GM19455 (cell line): Measurements from ENCODE around the gene SND1.
A peak's percentile ranks its signal among the peaks of the same experiment; 100 is the strongest.

Experiments
- ATAC-seq: cut with Tn5 transposase; IDR thresholded peaks from one replicate; pipeline ENCODE4 v1.9.1; 2021; ENCODE audit not compliant: unreplicated experiment

SND1 gene

DNA sequence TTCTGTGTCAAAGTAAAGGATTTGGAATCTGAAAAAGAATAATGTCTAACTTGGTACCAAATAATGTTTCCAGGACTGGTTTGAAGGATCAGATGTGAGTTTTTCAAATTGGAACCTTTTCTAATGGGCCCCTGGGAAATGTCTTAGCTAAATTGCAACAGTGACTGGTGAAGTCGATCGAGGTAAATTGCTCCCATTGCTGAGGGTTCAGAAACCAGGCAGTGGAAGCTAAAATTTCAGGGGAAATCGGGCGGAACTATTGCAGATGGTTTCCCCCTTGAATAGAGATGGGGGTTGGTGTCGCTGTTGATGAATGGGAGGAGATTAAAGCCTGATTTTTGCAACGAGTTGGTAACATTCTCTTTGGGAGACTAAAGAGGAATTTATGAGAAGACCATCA lies 112.7 kb downstream of the SND1 start:
- no peak for ATAC-seq

DNA sequence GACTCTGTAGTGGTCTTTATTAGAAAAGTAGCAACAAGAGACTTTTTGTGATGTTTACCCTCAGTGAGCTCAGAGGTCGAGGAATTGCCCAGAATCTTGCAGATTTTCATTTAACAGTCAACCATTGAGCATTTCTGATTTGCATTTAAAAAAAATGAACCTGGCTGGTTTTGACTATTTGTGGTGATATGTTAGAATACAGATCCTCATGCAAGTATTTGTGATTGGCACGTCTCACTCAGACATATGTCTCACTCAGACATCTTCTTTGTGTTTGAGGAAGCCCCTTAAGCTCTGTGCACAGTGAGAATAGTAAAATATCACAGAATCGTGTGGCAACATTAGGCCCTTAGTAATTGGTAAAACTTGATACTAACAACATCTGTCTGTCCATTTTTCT lies 113.2 kb downstream of the SND1 start:
- ATAC-seq = no peak

DNA sequence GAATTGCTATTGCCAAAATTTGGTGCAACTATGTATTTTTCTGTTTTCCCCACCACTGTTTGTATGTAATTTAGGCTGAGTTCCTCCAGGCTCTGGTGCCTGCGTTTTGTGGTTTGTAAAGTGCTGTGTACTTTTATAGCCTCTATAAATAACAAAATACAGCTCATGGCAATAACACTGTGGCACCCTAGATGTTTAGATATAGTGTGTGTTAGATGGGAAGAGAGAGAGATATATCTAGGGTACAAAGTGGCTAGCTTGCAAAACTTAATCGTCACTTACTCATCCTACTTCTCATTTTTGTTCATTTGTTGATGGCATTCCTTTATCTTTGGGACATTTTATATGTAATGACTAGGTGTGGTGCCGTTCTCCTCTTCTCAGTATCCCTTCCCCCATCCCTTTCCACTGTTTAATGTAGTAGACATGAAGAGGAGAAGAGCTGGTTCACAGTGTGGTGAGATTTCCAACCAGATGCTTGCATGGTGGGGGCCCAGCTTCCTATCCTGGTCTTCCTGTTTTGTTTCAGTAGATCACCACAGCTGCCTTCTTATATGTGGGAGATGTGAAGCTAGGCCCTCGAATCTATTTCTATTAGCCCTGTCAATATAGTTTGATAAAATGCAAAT lies 115.0 kb downstream of the SND1 start:
- no peak for ATAC-seq

DNA sequence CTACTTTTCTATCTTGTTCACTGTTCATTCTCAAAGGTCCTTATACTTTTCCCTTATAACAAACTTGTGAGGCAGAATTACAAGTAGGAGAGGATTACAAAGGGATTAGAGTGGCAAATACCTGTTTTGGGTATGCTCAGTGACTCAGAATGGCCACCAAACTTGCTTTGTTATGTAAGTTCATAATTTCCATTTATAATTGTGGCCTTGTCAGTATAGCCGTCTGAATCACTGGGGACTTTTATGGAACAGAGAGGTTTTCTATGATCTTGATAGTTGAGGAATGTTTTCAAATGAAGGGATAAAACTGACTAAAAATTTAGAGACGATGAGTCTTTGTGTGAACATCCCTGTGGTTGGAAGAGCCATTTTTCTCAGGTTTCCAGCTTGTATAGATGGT lies 116.2 kb downstream of the SND1 start:
- ATAC-seq = no peak

DNA sequence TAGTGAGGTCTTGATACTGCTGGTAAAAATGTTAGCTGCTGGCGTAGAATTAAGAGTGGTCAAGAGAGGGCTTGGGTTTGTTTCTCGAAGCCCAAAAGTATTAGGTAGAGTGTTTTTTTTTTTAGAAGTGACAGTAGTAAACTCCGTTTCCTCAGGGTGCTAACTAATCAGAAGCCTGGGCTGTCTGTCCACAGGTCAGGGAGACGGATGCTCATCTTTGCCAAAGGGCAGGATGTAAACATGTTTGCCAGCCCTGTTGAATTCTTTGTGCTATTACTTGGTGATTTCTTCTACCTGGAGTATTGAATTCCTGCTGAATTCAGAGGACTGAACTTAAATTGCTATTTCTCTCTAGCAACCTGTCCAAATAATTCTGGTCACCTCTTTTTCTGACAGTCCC lies 117.1 kb downstream of the SND1 start:
- no peak for ATAC-seq

DNA sequence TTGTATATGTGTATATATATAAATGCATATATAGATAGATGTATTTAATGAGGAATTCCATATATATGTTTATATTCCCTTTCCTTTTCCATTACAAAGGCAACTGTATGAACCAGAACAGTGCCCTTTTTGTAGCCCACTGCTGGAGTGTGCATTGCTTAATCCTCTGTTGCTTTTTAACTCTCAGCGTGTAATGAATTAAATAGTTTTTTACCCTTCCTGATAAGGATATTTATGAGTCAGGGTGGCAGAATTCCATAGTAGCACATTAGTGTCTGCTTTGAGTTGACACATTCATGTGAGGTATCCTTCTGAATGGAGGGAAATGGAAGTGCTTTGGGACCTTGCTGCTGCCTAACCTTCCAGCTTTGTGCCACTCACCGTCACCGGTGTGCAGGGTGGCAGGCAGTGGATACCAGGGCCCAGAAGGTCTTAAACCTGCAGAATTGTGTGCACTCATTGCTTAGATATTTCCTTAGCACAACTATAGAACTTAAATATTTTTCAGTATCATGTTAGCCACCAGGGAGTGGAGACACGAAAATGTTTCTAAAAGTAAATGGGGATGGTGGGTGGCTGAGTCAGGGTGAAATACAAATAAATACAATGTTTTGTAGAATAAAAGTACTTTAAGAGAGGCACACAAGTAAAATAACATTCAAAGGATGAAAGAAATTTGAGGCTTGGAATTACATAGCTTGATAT lies 117.9 kb downstream of the SND1 start:
- no peak for ATAC-seq

DNA sequence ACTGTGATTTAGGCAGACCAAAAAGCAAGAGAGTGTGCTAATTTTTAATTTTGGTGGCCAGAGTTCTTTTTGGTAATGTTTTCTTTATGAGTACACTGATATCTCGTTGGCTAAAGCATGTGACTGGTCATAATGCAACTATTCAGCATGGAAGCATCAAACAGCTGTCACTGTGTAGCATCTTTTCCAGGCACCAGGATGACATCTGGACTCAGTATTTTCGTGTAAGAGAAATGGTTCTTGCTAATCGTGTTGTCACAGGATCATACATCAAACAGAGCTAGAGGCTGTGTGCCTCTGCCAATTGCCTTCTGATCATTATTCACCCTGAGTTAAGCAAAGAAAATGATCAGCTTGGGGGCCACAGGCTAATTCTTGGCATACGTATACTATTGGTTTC lies 118.9 kb downstream of the SND1 start:
- no peak for ATAC-seq

DNA sequence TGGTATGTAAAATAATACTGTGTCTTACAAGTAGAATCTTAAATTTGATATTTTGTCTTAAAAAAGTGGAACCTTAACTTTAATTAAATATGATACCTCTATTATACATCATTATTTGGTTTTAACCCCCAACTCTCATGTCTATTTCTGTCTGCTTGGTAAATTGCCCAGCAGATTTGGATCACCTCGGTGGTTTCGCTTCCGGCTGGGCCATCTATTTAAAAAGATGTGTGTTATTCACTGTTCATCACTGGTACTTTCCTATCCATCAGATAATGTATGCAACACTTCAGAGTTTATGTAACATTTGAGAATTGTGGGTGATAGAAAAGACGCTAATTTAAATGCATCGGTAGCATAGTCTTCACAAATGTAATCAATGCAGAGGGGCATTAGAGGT lies 119.7 kb downstream of the SND1 start:
- ATAC-seq = peak; percentile 67

DNA sequence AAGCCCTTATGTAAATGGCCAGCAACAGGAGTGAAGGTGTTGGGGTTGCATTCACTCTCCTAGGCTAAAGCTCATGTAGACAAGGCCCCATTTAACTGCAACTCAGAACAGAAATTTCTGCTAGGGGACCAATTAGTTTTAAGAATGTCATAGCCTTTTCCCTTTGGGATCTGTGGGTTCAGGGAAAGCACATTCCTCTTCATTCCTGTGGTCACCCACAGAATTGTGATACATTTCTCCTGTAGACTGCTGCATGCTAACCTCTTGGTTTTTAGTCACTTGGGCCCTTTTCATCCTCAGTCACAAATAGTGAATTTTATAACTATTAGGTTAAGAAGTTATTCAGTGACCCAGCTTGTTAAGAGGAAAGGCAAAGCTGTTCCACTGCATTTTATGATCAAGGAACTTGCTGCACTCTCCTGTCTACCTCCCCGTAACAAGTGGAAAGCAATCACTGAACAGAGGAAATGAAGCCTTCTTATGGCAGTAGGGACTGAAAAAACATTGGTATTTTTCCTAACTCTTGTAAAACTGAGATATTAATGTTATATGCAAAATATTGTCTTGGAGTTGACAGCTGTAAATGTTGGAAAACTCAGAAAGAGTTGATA lies 124.9 kb downstream of the SND1 start:
- ATAC-seq = no peak

DNA sequence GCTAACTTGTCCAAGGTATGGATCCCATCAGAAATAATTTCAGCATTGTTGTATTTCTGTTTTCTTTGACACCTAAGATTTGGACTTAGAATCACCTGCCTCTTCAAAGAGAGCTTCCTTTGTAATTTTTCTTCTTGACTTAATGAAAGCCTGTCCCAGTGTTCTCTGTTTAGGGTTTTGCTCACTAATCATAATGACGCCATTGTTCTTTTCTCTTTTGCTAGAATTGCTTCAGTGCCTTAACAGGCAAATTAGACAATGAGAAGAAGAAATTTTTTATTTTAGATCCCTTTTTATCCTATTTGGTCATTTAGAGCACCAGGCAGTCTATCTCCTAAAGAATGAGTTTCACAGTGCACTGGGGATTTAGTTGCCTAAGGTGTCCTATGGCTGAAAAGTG lies 128.5 kb downstream of the SND1 start:
- ATAC-seq = no peak

DNA sequence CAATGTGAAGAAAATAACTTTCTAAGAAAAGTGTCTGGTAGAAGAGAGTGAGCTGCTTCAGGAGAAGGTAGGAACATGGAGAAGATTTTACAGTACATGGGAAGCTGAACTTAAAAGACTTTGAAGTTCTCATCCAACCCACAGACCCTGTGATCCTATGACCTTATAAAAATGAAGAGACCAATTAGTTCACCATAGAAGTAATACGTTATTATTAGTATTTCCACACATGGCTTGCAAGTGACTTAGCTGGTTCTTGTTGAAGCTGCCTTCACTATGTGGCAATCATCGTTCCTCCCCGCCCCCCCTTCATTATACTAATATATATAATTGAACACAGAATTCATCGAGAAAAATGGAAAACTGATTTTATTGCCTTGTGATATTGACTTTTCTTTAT lies 129.1 kb downstream of the SND1 start:
- ATAC-seq = no peak

DNA sequence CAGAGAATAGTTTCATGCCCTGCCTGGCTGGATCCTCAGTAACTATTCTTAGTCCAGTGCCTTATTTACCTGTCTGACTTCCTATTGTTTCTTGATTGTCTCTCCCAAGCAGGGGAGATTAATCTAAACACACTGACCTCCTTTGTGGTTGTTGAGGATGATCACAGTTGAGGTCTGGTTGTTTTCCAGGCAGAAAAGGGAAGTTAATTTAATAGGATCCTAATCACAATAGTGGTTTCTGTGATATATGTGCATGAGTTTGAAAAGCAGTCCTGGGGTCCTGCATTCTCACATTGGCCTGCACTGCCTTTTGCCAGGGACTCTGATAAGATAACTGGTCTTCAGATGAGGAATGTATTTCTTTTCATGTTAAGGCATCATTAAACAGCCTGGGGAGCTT lies 130.1 kb downstream of the SND1 start:
- no peak for ATAC-seq

DNA sequence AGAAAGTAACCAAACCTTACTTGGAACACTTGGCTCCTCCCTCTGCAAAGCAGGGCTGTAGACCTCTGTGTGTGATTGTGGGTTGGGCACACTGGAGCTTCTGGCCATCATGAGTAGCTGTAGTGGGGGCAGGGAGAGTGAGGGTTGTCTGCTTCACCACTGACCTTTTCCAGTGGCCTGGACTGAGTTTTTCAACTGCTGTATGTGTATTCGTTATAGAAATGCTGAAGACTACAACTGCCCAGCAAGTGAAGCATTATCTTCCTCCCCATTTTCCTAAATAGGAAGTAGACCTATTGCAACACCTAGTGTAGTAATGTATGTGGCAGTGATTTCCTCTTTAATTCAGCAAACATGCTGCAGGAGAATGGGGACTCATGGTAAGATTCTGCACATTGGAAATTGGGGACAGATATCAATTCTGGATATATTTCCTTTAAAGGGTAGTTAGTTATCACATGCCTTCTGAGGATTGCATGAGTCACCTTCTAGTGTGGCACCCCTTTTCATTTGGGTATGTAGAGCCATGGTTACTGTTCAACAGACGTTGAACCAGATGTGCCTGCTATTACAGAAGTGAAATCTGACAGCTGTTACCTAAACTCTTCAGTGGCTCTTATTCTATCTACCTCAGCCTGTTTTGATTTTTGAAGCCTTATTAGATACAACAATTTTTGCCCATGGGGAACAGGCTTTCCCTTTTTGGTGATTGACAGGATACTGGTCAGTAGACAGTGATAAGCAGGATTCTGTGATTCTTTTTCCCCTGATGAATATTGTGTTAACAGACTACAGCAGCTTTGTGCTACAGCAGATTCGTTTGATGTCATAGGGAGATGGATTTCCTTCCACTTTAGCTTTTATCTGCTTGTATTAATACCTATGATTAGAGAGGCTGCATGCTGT lies 130.9 kb downstream of the SND1 start:
- ATAC-seq = peak; percentile 86

DNA sequence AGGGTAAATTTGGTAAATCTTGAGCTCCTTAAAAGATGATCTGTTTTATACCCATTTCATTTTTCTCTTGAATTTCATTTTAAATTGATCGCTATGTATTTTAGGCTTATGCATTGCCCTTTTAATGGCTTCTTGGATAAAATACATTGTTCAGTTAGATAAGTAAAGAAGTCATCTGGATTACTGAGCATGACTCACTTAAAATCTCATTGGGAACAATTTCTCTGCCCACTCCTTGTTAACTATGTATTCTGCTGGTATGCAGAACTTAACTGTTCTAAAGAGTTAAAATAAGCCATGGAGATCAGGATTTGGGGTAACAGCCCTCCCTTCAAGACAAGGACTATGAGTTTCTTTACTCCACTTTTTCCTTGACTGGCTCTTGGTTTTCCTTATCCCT lies 134.2 kb downstream of the SND1 start:
- ATAC-seq = no peak

DNA sequence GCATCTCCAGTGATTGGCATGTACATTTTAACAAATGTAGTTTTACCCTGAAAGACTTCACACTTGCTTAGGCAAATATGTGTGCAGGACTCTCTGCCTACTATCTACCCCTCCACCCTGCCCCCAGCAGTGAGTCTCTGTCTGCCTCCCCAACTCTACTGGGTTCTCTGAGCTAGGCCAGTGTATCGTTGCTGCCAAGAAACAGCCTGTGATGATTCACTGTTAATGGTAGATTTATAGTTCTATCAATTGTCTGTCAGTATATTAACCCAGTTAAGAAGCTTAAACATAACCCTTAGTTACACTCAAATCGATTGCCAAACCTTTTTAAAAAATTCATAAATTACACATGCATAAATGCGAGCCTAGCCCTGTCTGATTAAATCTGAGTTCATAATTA lies 137.0 kb downstream of the SND1 start:
- no peak for ATAC-seq

DNA sequence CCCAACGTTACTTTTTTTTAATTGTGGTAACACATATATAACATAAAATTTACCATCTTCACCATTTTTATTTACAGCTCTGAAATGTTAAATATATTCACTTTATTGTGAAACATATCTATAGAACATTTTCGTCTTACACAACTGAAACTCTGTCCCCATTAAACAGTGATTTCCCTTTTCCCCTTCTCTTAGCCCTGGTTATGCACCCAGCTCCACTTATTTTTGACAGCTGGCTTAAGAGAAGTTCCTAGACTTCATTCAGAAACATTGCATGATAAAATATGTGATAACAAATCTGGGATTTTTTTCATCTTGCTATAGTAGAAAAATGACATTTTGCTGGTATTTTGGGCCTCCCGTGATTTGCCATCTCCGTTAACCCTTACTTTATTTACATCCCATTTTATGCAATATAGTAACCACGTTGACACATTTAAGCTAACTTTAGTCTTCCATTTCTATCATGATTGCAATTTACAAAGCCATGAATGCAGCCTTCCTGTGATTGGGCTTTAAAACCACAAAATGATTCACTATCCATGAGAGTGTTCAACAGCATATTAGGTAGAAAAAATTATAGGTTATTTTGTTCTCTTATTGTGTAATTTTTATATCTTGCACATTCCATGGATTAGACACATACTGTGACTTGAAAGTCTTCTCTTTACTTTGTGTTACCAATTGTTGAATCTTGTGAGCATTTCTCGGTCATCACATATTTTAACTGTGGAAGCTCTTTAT lies 139.6 kb downstream of the SND1 start:
- ATAC-seq = no peak

DNA sequence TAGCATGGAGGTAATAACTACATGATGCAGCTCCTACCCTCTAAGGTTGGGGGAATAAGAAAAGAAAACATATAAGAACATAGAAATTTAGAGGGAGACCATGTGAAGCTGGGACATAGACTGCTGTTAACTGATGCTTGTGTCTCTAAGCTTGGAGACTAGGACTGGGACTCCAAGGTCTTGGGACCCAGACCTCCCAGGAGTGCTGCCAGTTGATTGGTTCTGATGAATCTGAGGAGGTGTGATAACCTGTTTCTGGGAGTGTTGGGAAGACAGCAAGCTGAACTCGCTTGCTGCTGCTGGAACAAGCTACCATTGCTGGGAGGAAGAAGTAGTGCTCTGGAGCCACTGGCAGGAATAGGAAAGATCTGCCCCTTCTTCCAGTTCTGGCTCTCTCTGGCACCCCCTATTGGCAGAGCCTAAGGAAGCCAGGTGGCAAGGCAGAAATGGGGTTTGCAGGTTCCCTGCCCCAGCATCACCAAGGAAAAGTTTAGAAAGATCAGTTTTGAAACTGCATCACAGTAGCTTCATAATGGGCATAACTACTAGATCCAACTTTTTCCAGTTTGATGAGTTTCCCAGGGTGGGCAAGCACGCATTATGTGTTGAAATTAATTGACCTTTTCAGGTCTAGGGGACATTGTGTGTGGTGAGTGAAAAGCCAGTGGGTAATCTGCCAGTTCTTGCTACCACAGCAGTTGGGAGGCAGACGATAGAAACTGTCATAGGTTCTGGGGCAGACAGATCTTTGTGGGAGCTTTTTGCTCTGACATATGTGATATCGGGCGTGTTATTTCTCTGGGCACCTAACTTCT lies 140.7 kb downstream of the SND1 start:
- ATAC-seq = no peak

DNA sequence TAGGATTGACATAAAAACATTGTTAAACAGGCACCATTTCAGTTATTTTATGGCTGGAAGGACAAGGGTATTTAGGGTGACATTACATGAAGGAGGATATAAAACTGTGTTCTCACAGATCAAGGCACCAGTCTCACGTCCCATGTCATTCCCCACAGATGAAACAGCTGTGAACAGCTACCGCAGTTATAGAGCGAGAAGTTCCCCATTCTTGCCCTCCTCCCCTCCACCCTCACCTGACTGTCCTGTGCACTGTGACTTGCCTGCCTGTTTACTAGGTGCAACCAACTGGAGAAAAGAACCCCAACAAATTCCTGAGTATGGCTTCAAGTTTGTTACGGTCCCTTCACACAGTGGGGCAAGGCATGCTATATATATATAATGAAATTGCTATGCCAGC lies 141.6 kb downstream of the SND1 start:
- ATAC-seq = no peak

DNA sequence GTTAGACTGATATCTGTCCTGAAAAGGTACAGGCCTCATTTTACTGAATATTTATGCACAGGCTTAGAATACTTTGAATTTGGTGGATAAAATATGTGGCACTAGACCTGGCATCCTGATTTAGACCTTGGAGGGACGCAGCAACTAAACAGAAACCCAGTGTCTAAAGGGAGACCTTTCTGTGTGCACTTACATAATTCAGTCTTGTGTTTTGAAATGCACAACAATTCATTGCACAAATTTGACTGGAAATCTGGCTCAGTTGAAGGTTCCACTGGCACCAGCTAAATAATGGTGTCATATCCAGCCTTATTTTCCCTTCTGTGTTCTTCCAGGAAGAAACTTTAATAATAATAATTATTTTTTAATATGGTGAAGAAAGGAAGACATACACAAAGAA lies 142.1 kb downstream of the SND1 start:
- no peak for ATAC-seq

DNA sequence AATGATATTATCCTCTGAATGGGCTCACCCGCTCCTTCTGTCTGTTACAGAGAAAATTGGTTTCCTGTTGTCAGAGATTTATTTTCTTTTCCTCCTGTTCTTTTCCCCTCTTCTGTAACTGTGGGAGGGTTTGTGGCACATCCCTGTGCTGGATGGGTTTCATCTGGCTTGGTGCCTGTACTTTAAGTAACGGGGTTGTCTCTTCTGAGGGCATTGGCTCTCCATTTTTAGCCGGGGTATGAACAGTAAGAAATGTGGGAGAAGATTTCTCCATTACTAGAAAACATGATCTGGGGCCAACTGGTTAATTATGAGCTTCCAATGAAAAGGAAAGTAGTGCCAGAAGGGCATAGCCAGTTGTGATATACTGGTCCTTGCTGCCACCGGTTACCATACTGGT lies 142.6 kb downstream of the SND1 start:
- ATAC-seq = no peak
